ENCODE results near the gene TPCN2. TPM values are rescaled to one million over a fixed set of nuclear protein-coding genes. Genes with fewer than 3 reads are reported as not detected.

Gene TPCN2
- total RNA-seq, 1 donor from 2014 or later: 23.7 TPM

GRCh38 chr11:69094111-69094914 lies 45.6 kb downstream of the TPCN2 start:
- Mint-ChIP-seq H3K27ac (no peak overlapping the region), H3K4me3 (no peak overlapping the region), H3K9me3 (no peaks in the 10 kb centered on the region), H3K36me3 (peaks cover 13% of the 10 kb centered on the region), H3K4me1 (peaks cover 3% of the 10 kb centered on the region), H3K27me3 (ENCODE audit: low read depth) (no peaks in the 10 kb centered on the region)
- no peak for TF ChIP-seq CTCF (IDR thresholded peaks at IDR 0.05; ENCODE audit: unreplicated experiment)
- no peak for DNase-seq (ENCODE audit: low spot score in 2 of 2, unreplicated experiment in 2 of 2)

- Mint-ChIP-seq H3K27ac (no peak overlapping the region), H3K27me3 (ENCODE audit: low read depth) (no peaks in the 10 kb centered on the region), H3K4me3 (no peak overlapping the region), H3K9me3 (no peaks in the 10 kb centered on the region), H3K4me1 (peaks cover 3% of the 10 kb centered on the region), H3K36me3 (peaks cover 13% of the 10 kb centered on the region)
- no peak for DNase-seq (ENCODE audit: low spot score in 2 of 2, unreplicated experiment in 2 of 2)
- TF ChIP-seq CTCF (IDR thresholded peaks at IDR 0.05; ENCODE audit: unreplicated experiment): no peak
Measured at GRCh38 chr11:69094915-69095290, 46.2 kb downstream of the TPCN2 start.

- H3K27me3 Mint-ChIP-seq (ENCODE audit: low read depth): no peaks in the 10 kb centered on the region
Measured at GRCh38 chr11:69095300-69095699, 46.6 kb downstream of the TPCN2 start.

GRCh38 chr11:69096473-69096872 lies 47.7 kb downstream of the TPCN2 start:
- H3K9me3 Mint-ChIP-seq: no peaks in the 10 kb centered on the region
- no peak for DNase-seq (ENCODE audit: low spot score in 2 of 2, unreplicated experiment in 2 of 2)
- peaks cover 11% of the 10 kb centered on the region for H3K36me3 Mint-ChIP-seq
- peaks cover under 1% of the 10 kb centered on the region for H3K27me3 Mint-ChIP-seq (ENCODE audit: low read depth)
- TF ChIP-seq CTCF (IDR thresholded peaks at IDR 0.05; ENCODE audit: unreplicated experiment): no peak
- no peak overlapping the region for H3K4me3 Mint-ChIP-seq
- peaks cover 3% of the 10 kb centered on the region for H3K4me1 Mint-ChIP-seq
- H3K27ac Mint-ChIP-seq: no peak overlapping the region

More at GRCh38 chr11:69095300-69095699, 46.6 kb downstream of the TPCN2 start:
- no peak for DNase-seq (ENCODE audit: low spot score in 2 of 2, unreplicated experiment in 2 of 2)
- no peak for TF ChIP-seq CTCF (IDR thresholded peaks at IDR 0.05; ENCODE audit: unreplicated experiment)
- Mint-ChIP-seq H3K27ac (no peak overlapping the region), H3K4me3 (no peak overlapping the region), H3K4me1 (peaks cover 3% of the 10 kb centered on the region), H3K9me3 (no peaks in the 10 kb centered on the region), H3K36me3 (peaks cover 12% of the 10 kb centered on the region)

GRCh38 chr11:69097263-69097662 lies 48.5 kb downstream of the TPCN2 start:
- H3K27ac Mint-ChIP-seq: no peak overlapping the region
- DNase-seq (ENCODE audit: low spot score in 2 of 2, unreplicated experiment in 2 of 2): no peak

More at GRCh38 chr11:69097263-69097662, 48.5 kb downstream of the TPCN2 start:
- H3K4me1 Mint-ChIP-seq: peaks cover 3% of the 10 kb centered on the region
- peaks cover 2% of the 10 kb centered on the region for H3K27me3 Mint-ChIP-seq (ENCODE audit: low read depth)
- TF ChIP-seq CTCF (IDR thresholded peaks at IDR 0.05; ENCODE audit: unreplicated experiment): no peak
- no peak overlapping the region for H3K4me3 Mint-ChIP-seq
- no peaks in the 10 kb centered on the region for H3K9me3 Mint-ChIP-seq
- peaks cover 8% of the 10 kb centered on the region for H3K36me3 Mint-ChIP-seq

Measured in mesothelial cell of epicardium (in vitro differentiated cells).